Measurements from ENCODE around the gene PCDHGA11.
A peak's percentile ranks its signal among the peaks of the same experiment; 100 is the strongest.
"Not testable (repeated sequence)": the region's sequence is repeated elsewhere in the genome, so short reads cannot be mapped to it uniquely, and the experiment has no call there.

- TF ChIP-seq, protein P1, sequence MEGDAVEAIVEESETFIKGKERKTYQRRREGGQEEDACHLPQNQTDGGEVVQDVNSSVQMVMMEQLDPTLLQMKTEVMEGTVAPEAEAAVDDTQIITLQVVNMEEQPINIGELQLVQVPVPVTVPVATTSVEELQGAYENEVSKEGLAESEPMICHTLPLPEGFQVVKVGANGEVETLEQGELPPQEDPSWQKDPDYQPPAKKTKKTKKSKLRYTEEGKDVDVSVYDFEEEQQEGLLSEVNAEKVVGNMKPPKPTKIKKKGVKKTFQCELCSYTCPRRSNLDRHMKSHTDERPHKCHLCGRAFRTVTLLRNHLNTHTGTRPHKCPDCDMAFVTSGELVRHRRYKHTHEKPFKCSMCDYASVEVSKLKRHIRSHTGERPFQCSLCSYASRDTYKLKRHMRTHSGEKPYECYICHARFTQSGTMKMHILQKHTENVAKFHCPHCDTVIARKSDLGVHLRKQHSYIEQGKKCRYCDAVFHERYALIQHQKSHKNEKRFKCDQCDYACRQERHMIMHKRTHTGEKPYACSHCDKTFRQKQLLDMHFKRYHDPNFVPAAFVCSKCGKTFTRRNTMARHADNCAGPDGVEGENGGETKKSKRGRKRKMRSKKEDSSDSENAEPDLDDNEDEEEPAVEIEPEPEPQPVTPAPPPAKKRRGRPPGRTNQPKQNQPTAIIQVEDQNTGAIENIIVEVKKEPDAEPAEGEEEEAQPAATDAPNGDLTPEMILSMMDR (conservative IDR thresholded peaks at IDR 0.05; ENCODE audit: low read length), result peak; percentile 60
- TF ChIP-seq EZH2phosphoT487 (IDR thresholded peaks at IDR 0.05; ENCODE audit: borderline replicate concordance, low read depth, low read length), result not testable (repeated sequence)
These were observed 22.9 kb upstream of the PCDHGA11 start, which contains the start of gene PCDHGB5 for GRCh38 chr5:141397756-141398551.
